ENCODE data around the gene CCDC102A.

GRCh38 chr16:57517397-57518367 lies 18.7 kb downstream of the CCDC102A start:
- TF ChIP-seq CTCF (IDR thresholded peaks at IDR 0.05; ENCODE audit: low read depth, low read length) (no peak), POLR2A (IDR thresholded peaks at IDR 0.05; ENCODE audit: extremely low read depth, insufficient read length) (no peak), MYC (IDR thresholded peaks at IDR 0.05; ENCODE audit: low read depth, low read length) (no peak)
- TF ChIP-seq, protein P1, sequence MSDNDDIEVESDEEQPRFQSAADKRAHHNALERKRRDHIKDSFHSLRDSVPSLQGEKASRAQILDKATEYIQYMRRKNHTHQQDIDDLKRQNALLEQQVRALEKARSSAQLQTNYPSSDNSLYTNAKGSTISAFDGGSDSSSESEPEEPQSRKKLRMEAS (IDR thresholded peaks at IDR 0.05; ENCODE audit: low read depth, low read length): no peak
